ENCODE measurements around the gene ABHD17A. TPM values are rescaled to one million over a fixed set of nuclear protein-coding genes. Genes with fewer than 3 reads are reported as not detected.

Gene ABHD17A
- total RNA-seq: 65.7 and 73.8 TPM in 2 replicates

DNA sequence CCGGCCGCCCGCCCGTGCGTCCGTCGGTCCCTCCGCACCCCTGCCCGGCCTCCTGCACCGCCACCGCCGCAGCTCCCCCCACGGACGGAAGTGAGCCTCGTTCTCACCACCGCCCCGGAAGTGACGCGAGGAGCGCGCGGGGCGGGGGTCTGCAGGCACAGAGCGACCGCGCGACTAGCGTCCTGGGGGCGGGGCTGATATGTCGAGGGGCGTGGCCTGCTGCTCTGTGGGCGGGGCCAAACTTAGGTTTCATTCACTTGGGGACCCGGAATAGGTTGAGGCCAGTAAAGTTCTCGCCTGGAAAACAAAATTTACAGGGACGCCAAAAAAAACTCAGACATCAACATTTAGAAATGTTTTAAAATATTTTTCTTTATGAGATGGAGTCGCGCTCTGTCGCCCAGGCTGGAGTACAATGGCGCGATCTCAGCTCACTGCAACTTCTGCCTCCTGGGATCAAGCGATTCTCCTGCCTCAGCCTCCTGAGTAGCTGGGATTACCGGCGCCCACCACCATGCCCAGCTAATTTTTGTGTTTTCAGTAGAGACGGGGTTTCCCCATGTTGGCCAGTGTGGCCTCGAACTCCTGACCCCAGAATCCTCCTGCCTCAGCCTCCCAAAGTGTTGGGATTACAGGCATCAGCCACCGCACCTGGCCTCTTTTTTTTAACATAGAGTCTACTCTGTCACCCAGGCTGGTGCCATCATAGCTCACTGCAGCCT is at the start of gene ABHD17A:
ABHD17A (minus strand) TSS at position 99 of the 722 bp plus-strand sequence. CDS start 3,930 bp downstream, outside the sequence.

DNA sequence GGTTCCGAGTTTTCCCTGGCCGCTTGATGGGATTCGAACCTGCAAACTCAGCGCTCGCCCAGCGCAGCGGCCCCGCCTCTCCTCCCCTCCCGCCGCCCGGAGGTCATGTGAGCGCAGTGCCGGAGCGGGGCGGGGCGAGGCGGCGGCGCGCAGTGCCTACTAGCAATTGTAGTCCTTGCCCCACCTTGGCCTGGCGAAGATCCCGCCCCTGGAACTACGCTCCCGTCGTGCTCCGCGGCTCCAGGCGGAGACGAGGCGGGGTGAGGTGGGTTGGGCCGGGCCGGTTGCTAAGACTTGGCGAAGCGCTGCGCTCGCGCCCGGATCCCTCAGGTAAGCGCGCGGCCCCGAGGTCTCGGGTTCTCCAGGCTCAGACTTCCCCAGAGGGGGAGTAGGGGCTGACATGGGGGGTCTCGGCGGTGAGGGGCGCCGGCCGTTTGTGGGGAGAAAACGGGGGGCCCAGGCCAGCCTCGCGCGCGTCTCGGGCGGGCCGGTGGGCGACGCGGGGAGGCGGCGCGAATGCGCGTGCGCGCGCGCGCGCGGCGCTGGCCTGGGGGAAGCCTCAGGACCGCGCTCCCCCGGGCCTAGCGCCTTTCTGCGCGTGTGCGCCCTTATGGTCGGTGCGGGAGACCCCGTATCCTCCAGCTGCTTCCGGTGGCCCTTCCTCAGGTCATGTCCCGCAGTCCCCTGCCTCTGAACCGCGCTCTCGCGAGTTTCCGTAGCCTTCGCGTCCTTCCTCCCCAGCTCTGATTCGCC is 20.0 kb upstream of the ABHD17A start, which contains the start of the genes ADAT3 and SCAMP4:
ADAT3 (plus strand) TSS at position 290 of the 753 bp plus-strand sequence. CDS start 6,649 bp downstream, outside the sequence.
SCAMP4 (plus strand) TSS at position 290 of the 753 bp plus-strand sequence. CDS start 9,621 bp downstream, outside the sequence.

DNA sequence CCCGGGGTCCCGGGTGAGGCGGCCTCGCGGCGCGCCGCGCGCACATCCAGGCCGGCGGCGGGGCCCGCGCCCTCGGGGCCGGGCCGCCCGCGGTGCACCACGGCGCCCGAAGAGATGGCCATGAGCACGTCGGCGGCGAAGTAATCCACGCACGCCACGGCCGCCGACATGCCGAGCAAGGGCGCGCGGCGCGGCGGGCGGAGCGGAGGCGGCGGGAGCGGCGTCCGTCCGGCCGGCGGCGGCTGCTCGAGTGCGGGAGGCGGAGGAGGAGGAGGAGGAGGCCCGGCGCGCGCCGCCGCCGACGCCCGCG is 22.0 kb downstream of the ABHD17A start, which contains the start of gene KLF16:
KLF16 (minus strand) TSS at position 252 of the 310 bp plus-strand sequence; CDS start at position 170, 82 bp downstream.

DNA sequence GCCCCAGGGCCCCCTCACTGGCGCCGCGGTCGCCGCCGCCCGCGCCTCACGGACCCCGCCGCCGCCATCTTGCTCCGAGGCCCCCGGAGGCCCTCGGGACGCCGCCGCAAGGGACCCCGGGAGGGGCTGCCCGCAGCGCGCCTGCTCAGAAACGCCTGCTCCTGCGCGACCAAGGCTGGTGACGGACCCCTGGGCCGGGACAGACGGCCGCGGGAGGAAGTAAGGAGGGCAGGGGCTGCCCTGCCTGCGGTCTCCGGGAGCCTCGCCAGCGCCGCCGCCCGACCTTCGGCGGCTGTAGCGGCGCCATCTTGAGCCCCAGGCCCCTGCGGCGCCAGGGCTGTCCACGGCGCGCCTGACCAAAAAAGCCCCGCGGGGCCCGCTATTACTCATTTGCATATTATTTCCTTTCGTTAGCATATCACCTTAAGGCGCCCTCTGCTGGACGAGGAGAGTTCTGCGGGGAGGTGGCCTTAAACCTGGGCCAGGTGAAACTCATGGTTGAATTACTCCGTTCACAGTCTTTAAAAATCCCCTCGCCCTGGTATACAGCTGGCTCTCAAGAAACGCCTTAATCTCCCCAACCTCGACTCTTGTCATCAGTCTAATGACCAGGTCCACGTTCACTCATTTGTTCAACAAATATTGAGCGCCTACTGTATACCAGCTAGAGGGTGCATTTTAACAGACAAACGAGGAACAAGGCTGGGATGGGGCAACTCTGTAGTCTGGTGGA is 36.7 kb downstream of the ABHD17A start, which contains the start of gene REXO1:
REXO1 (minus strand) TSS at position 85 of the 733 bp plus-strand sequence. CDS start 125 bp downstream, outside the sequence.

Other genes with a start within 250 kb of the ABHD17A start
- gene TCF3, start 232.9 kb downstream of the ABHD17A start, total RNA-seq: 34.4 and 71.9 TPM in 2 replicates
- gene ONECUT3, start 132.0 kb downstream of the ABHD17A start, total RNA-seq: not detected in 2 replicates
- gene ATP8B3, start 73.2 kb downstream of the ABHD17A start, total RNA-seq: 0.38 and 1.7 TPM in 2 replicates
- gene REXO1, start 37.0 kb downstream of the ABHD17A start, total RNA-seq: 2.5 and 6.9 TPM in 2 replicates
- 4.8 and 9.4 TPM in 2 replicates for gene KLF16, start 21.9 kb downstream of the ABHD17A start, total RNA-seq
- 1.3 and 1.7 TPM in 2 replicates for gene ADAT3, start 19.9 kb upstream of the ABHD17A start, total RNA-seq
- gene SCAMP4, start 19.9 kb upstream of the ABHD17A start, total RNA-seq: 31.3 and 34.7 TPM in 2 replicates
- 42.8 and 45.4 TPM in 2 replicates for gene CSNK1G2, start 55.7 kb upstream of the ABHD17A start, total RNA-seq
- gene BTBD2, start 130.2 kb upstream of the ABHD17A start, total RNA-seq: 37.5 and 47.5 TPM in 2 replicates
- 73.9 and 89.0 TPM in 2 replicates for gene MKNK2, start 165.7 kb upstream of the ABHD17A start, total RNA-seq
- gene MOB3A, start 210.8 kb upstream of the ABHD17A start, total RNA-seq: 8.5 and 17.1 TPM in 2 replicates
- 0.58 and 0.85 TPM in 2 replicates for gene IZUMO4, start 211.4 kb upstream of the ABHD17A start, total RNA-seq